ENCODE results near the gene ZAR1.

ZAR1 gene

GRCh38 chr4:48490680-48491513, 845 bp downstream of the ZAR1 start:
- no peak for FAIRE-seq

GRCh38 chr4:48491514-48492176, 1.6 kb downstream of the ZAR1 start:
- no peak for FAIRE-seq

- no peak for FAIRE-seq
Observed at GRCh38 chr4:48493452-48494100, 3.5 kb downstream of the ZAR1 start.

- FAIRE-seq: no peak
Observed at GRCh38 chr4:48495941-48496340, 5.9 kb downstream of the ZAR1 start.

GRCh38 chr4:48498895-48499294, 8.8 kb downstream of the ZAR1 start:
- no peak for FAIRE-seq

GRCh38 chr4:48499551-48500066, 9.6 kb downstream of the ZAR1 start:
- FAIRE-seq: no peak

GRCh38 chr4:48503233-48504025, 13.4 kb downstream of the ZAR1 start:
- peak; percentile 11 for FAIRE-seq

GRCh38 chr4:48504026-48504330, 13.9 kb downstream of the ZAR1 start:
- no peak for FAIRE-seq

- no peak for FAIRE-seq
Observed at GRCh38 chr4:48504352-48504751, 14.3 kb downstream of the ZAR1 start.

- FAIRE-seq: no peak
Observed at GRCh38 chr4:48506716-48507115, 16.7 kb downstream of the ZAR1 start.

GRCh38 chr4:48509543-48509942, 19.5 kb downstream of the ZAR1 start:
- no peak for FAIRE-seq

- no peak for FAIRE-seq
Observed at GRCh38 chr4:48518143-48518542, 28.1 kb downstream of the ZAR1 start.

GRCh38 chr4:48526406-48526805, 36.4 kb downstream of the ZAR1 start:
- no peak for FAIRE-seq

- no peak for FAIRE-seq
Observed at GRCh38 chr4:48538358-48538757, 48.3 kb downstream of the ZAR1 start.

- FAIRE-seq: no peak
Observed at GRCh38 chr4:48539597-48539996, 49.5 kb downstream of the ZAR1 start.

GRCh38 chr4:48542888-48543287, 52.8 kb downstream of the ZAR1 start:
- no peak for FAIRE-seq

- no peak for FAIRE-seq
Observed at GRCh38 chr4:48543796-48544195, 53.7 kb downstream of the ZAR1 start.

Data from A204.1 (cell line).